ENCODE data around the gene MSH5.
"Not testable (repeated sequence)": the region's sequence is repeated elsewhere in the genome, so short reads cannot be mapped to it uniquely, and the experiment has no call there.

Gene MSH5

GRCh38 chr6:31799781-31800180, 60.0 kb downstream of the MSH5 start:
- FAIRE-seq (no peak), DNase-seq (ENCODE audit: low spot score) (no peak)

DNA sequence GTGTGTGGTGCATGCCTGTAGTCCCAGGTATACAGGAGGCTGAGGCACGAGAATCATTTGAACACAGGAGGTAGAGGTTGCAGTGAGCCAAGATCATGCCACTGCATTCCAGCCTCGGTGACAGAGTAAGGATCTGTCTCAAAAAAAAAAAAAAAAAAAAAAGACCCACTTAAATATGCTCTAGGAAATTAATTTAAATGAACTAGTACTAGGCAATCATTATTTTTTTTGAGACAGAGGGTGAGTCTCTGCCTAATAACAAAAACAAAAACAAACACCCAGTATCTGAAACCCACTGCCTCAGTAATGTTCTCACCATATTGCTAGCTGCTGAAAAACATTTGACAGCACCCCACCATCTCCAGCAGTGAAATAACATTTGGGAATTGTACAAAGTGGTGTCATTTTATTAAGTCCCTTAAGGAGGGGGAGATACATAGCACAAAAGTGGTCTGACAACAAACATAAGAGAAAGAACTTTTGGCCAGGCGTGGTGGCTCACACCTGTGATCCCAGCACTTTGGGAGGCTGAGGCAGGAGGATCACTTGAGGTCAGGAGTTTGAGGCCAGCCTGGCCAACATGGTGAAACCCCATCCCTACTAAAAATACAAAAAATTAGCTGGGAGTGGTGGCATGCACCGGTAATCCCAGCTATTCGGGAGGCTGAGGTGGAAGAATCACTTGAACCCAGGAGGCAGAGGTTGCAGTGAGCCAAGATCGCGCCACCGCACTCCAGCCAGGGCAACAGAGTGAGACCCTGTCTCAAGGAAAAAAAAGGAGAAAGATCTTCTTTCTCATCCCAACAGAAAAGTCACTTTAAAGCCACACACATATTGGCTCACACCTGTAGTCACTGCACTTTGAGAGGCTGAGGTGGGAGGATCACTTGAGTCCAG, 61.5 kb downstream of the MSH5 start:
- not testable (repeated sequence) for DNase-seq (ENCODE audit: low spot score); FAIRE-seq

DNA sequence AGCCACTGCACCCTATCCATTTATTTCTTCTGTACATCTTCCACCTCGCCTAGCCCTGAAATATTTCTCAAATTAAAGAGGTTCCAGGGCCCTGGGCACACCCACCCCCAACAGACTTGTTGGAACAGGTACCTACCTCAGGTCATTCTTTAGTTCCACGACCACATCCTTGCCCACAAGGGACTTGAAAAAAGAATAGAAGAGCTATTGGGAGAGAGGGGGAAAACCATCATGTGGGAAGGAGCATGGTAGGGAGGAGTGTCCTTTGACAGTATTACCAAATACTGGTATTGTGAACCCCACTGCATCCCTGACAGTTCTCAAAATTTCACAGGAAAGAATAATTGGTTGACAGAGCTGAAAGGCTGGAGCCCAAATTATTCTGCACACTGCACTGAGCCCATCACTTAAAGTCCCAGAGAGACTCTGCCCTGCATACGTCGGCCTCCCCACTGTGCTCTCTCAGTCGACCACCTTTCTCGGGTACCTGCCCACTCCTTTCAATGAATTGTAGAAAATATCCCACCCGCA, 66.2 kb downstream of the MSH5 start:
- DNase-seq (ENCODE audit: low spot score) (no peak), FAIRE-seq (no peak)

DNA sequence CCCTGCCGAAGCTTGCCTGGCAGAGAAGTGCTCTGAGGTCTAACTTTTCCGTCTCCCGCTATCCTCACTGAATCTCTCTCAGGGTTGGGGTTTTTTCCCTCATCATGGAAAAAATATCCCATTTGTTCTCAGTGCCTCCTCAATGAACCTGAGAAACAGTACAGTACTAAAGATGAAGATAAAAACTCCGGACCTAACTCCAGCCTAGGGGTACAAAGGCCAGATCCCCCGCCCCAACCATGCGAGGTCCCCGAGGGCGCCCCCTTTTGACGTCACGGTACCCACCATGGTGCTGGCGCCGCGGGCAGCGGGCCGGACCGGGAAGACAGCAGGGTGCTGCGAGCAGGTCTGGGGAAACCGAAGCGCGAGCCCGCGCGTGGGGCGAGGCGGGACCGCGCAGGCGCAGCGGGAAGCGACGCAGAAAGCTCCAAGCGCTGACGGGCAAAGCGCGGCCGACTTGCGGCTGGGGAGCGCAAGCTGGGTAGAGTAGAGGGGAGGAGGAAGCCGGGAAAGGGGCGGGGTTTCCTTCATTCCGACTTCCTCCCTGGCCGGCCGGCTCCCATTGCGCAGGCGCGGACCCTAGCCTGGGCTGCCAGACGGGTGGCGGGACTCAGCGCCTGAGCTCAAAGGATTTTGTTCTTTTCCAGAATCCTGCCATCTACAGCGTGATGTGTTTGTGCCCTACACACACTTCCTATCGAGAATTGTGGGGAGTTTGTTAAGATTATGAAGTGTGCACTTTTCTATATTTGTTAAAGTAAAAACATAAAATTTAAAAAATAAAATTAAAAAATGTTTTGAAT, 66.9 kb downstream of the MSH5 start, which contains the start of gene LSM2:
LSM2 (minus strand) TSS at position 497 of the 803 bp plus-strand sequence; CDS start at position 288, 209 bp downstream.
- no peak for FAIRE-seq

DNA sequence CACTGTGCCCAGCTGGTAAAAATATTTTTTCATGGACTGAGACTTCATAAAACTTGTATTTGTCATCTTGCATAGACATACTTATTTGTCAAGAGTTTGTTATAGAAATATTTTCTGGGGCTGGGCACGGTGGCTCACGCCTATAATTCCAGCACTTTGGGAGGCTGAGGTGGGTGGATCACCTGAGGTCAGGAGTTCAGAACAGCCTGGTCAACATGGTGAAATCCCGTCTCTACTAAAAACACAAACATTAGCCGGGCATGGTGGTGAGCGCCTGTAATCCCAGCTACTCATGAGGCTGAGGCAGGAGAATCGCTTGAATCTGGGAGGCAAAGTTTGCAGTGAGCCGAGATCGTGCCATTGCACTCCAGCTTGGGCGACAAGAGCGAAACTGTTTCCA, 68.8 kb downstream of the MSH5 start:
- FAIRE-seq; DNase-seq (ENCODE audit: low spot score): not testable (repeated sequence)

More for the DNA sequence above, 66.9 kb downstream of the MSH5 start, which contains the start of gene LSM2:
- peak; percentile 99 for DNase-seq (ENCODE audit: low spot score)

GRCh38 chr6:31811645-31812044, 71.8 kb downstream of the MSH5 start:
- FAIRE-seq (no peak), DNase-seq (ENCODE audit: low spot score) (no peak)
